K562 (cell line): ENCODE measurements around the gene RSPH3. TPM values are rescaled to one million over a fixed set of nuclear protein-coding genes. Genes with fewer than 3 reads are reported as not detected.

Experiments
- ATAC-seq: fragments of 200-7000 bp; cut with Tn5 transposase; 3 replicates; pipeline ENCODE4 v1.9.1; 2020; ENCODE audit warnings: moderate library complexity
- BruUV-seq: library from RNA; stranded (reverse); fragments of 400-500 nt; replicated peaks from 2 replicates; lab custom pipeline; 2021; lab: Mats Ljungman, UMichigan
- CTCF ChIA-PET: fragments of 300-600 bp; formaldehyde crosslinking; extraction: SDS; loops from one replicate; lab custom pipeline; 2021; ENCODE audit warnings: low intra/inter-chr PET ratio; lab: Yijun Ruan, JAX
- POLR2A ChIA-PET: fragments of 300-600, 350-650 bp; sonication (Branson Sonifier 250); formaldehyde crosslinking; extraction: SDS; loops from one replicate; lab custom pipeline; 2021; ENCODE audit warnings: antibody characterized with exemption, inconsistent platforms; lab: Yijun Ruan, JAX
- DNase-seq, 4 experiments: peaks; one replicate each; pipeline versions ENCODE4 v3.0.0 to v3.0.0-alpha.2; 2011 to 2018; ENCODE audit warnings: low spot score in 3 of 4, mixed read lengths in 3 of 4; ENCODE audit errors: extremely low read depth in 1 of 4
- FAIRE-seq: peaks from 2 replicates; lab custom pipeline; 2011; peaks lifted over from hg19 to GRCh38; lab: Jason Lieb, UNC
- H2AFZ ChIP-seq: 2 replicates; pipeline ENCODE4 v1.6.0; 2011; ENCODE audit warnings: low read depth, low read length, control low read depth, inconsistent platforms
- H3K27ac ChIP-seq: fragments of 200-600 bp; 3 replicates; pipeline ENCODE4 v1.8.0; 2011; ENCODE audit warnings: low read depth, mild to moderate bottlenecking, control low read depth, inconsistent platforms, low read length, moderate library complexity, mixed read lengths; ENCODE audit errors: extremely low read depth
- H3K27me3 ChIP-seq, 2 experiments: fragments of 300-600 bp in 1 of 2; 2 replicates in 1 of 2; 3 replicates in 1 of 2; pipeline versions ENCODE4 v1.6.0 to v1.8.0; 2011; ENCODE audit warnings: inconsistent platforms in 2 of 2, low read length in 2 of 2, mild to moderate bottlenecking in 1 of 2, mixed read lengths in 1 of 2, moderate library complexity in 1 of 2; ENCODE audit not compliant: control insufficient read depth in 2 of 2, insufficient read depth in 2 of 2
- H3K36me3 ChIP-seq: fragments of 300-600 bp; 3 replicates; pipeline ENCODE4 v1.8.0; 2011; ENCODE audit warnings: mild to moderate bottlenecking, low read length, inconsistent platforms; ENCODE audit not compliant: control insufficient read depth, insufficient read depth
- H3K4me1 ChIP-seq, 2 experiments: fragments of 200-600 bp in 1 of 2; replicated peaks in 1 of 2; 2 replicates in 1 of 2; 3 replicates in 1 of 2; pipeline versions ENCODE4 v1.5.1 to v1.8.0; 2011; ENCODE audit warnings: inconsistent platforms in 2 of 2, low read length in 2 of 2, mild to moderate bottlenecking in 1 of 2, mixed read lengths in 1 of 2, moderate library complexity in 1 of 2; ENCODE audit not compliant: control insufficient read depth in 2 of 2, insufficient read depth in 2 of 2
- H3K4me2 ChIP-seq: 2 replicates; pipeline ENCODE4 v1.6.1; 2011; ENCODE audit warnings: low read length, control low read depth, inconsistent platforms, mixed read lengths; ENCODE audit not compliant: insufficient read depth
- H3K4me3 ChIP-seq: fragments of 200-600 bp; sonication (generic), shearing (Covaris generic); 2 replicates; pipeline ENCODE4 v1.5.1; 2016; ENCODE audit warnings: control low read depth, inconsistent platforms
- H3K79me2 ChIP-seq: fragments of 200-600 bp; 3 replicates; pipeline ENCODE4 v1.8.0; 2011; ENCODE audit warnings: low read length, inconsistent platforms; ENCODE audit not compliant: control insufficient read depth, insufficient read depth
- H3K9ac ChIP-seq, 2 experiments: 2 replicates each; pipeline versions ENCODE4 v1.6.0 to v1.6.1; 2011; ENCODE audit warnings: low read depth in 2 of 2, low read length in 2 of 2, control low read depth in 1 of 2, inconsistent platforms in 1 of 2, mild to moderate bottlenecking in 1 of 2, mixed read lengths in 1 of 2; ENCODE audit not compliant: insufficient read depth in 1 of 2
- H3K9me1 ChIP-seq: one replicate; pipeline ENCODE4 v1.6.0; 2011; ENCODE audit warnings: inconsistent platforms, mild to moderate bottlenecking, low read length, moderate library complexity; ENCODE audit not compliant: control insufficient read depth, insufficient read depth
- H3K9me3 ChIP-seq: replicated peaks from 2 replicates; pipeline ENCODE4 v1.5.1; 2011; ENCODE audit warnings: low read depth, low read length, inconsistent platforms; ENCODE audit not compliant: control insufficient read depth, insufficient read depth
- H4K20me1 ChIP-seq: replicated peaks from 2 replicates; pipeline ENCODE4 v1.6.1; 2011; ENCODE audit warnings: low read length, inconsistent platforms, mixed read lengths; ENCODE audit not compliant: control insufficient read depth, insufficient read depth
- BRD4 ChIP-seq: fragments of 200-600 bp; sonication (generic); IDR thresholded peaks from 2 replicates; pipeline ENCODE4 v1.6.1; 2017; ENCODE audit warnings: inconsistent platforms
- HMG20A ChIP-seq: fragments of 450-650 bp; formaldehyde crosslinking; conservative IDR thresholded peaks from 2 replicates; pipeline ENCODE4 v1.4.0; 2020; ENCODE audit warnings: mild to moderate bottlenecking, mixed read lengths
- HOXB6 ChIP-seq: fragments of 250-450 bp; sonication (Bioruptor Pico); IDR thresholded peaks from 2 replicates; pipeline ENCODE4 v1.5.1; 2022; ENCODE audit warnings: mild to moderate bottlenecking, borderline replicate concordance
- NCOA6 ChIP-seq: fragments of 450-650 bp; IDR thresholded peaks from 2 replicates; pipeline ENCODE4 v1.6.1; 2017; ENCODE audit warnings: mild to moderate bottlenecking
- NFYB ChIP-seq: IDR thresholded peaks from 2 replicates; pipeline ENCODE4 v1.6.1; 2011; ENCODE audit warnings: mild to moderate bottlenecking, moderate library complexity; ENCODE audit not compliant: insufficient read length; ENCODE audit errors: extremely low read depth
- PCBP2 ChIP-seq: fragments of 200-400 bp; formaldehyde crosslinking; IDR thresholded peaks from 2 replicates; pipeline ENCODE4 v1.6.1; 2018; ENCODE audit warnings: low read length, low read depth, mild to moderate bottlenecking, moderate library complexity; ENCODE audit not compliant: poor library complexity, severe bottlenecking
- RBM34 ChIP-seq: fragments of 200-400 bp; formaldehyde crosslinking; IDR thresholded peaks from 2 replicates; pipeline ENCODE4 v1.6.1; 2018; ENCODE audit warnings: low read length, borderline replicate concordance; ENCODE audit not compliant: insufficient read depth
- ZBTB17 ChIP-seq: fragments of 450-650 bp; formaldehyde crosslinking; IDR thresholded peaks from 2 replicates; pipeline ENCODE4 v1.4.0; 2020; ENCODE audit warnings: mild to moderate bottlenecking
- ZNF41 ChIP-seq: fragments of 250-450 bp; sonication (Bioruptor Pico); conservative IDR thresholded peaks from 2 replicates; pipeline ENCODE4 v1.4.0; 2020; ENCODE audit warnings: mild to moderate bottlenecking
- ZNF785 ChIP-seq: fragments of 250-450 bp; sonication (Bioruptor Pico); IDR thresholded peaks from 2 replicates; pipeline ENCODE4 v1.4.0; 2020; ENCODE audit warnings: mild to moderate bottlenecking
- in situ Hi-C: fragments of 300-500 bp; cut with MboI; formaldehyde crosslinking; loops from 4 replicates; pipeline ENCODE4 v1.15.0; 2018; ENCODE audit warnings: inconsistent platforms, mixed read lengths
- intact Hi-C: fragments of 100-400 bp; cut with micrococcal nuclease; formaldehyde crosslinking; loops from 2 replicates; pipeline ENCODE4 v1.14.2; 2022
- polyA plus RNA-seq, 8 experiments: library from polyadenylated mRNA; depleted of rRNA in 4 of 8; stranded (reverse) in 5 of 8; unstranded in 3 of 8; fragments of >200 nt; fragmentation: Nextera tagmentation in 2 of 8; fragmentation: Illumina TruSeq in 1 of 8; extraction: Ambion mirVana in 2 of 8; extraction: Trizol in 1 of 8; gene quantifications; 2 replicates each; pipeline versions ENCODE4 v1.2.1 to v1.2.3, GENCODE V29; 2011 to 2014; ENCODE audit warnings: inconsistent platforms in 1 of 8, missing spikeins in 1 of 8
- total RNA-seq, 7 experiments: library from RNA; depleted of rRNA in 6 of 7; stranded (reverse); fragments of >200 nt in 6 of 7; fragmentation: Illumina TruSeq in 2 of 7; extraction: Trizol in 2 of 7; gene quantifications; 2 replicates each; pipeline versions ENCODE4 v1.2.1 to v1.2.3, GENCODE V29; 2011 to 2021; ENCODE audit warnings: low replicate concordance in 1 of 7
- TF ChIP-seq, protein P1 (sequence below): fragments of 150-350 bp; conservative IDR thresholded peaks from 2 replicates; pipeline ENCODE4 v1.6.1; 2014; ENCODE audit warnings: low read length
- TF ChIP-seq, protein P2 (sequence below): fragments of 250-450 bp; sonication (Bioruptor Pico); IDR thresholded peaks from 2 replicates; pipeline ENCODE4 v1.4.0; 2020

Gene RSPH3
- total and polyA plus RNA-seq, 9 of the 15 experiments (the other 6 are each of a cell fraction or from before 2014, with no cell fraction given): 0.52 to 2.9 (median 1.5) TPM

DNA sequence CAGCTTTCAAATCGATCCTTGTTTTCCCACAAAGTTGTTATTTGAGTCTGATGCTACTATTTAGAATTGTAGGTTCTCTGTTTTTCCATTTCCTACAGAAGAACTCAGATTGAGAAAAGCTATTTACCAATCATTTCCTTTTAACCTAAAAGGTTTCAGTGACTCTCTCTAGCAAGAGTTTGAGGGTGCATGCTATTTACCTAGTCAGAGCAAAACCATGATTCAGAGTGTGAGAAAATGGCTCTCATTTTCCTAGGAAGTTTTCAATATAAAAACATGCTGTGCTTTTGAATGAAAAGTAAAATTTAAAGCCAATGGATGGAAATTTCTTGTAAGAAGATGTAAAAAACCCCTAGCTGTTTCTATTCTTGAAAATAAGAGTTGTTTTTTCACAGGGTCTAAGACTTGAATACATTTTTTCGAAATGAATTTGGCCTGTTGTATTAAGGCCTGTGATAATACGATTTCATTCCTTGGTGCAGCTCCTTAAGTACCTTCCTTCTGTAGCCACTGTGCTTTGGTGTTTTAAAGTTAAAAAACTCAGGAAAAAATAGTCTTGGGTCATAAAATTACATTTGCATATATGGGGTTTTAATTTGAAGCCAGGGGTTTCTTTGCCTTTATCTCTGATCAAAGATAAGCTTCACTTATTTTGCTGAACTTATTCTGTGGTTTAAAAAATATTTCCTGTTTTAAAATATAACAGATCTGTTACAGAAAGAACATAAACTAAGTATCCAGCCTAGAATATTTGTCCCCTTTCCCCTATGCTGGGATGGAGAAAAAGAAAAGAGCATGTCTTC, 18.0 kb upstream of the RSPH3 start (continued):
- TF ChIP-seq, protein P1, sequence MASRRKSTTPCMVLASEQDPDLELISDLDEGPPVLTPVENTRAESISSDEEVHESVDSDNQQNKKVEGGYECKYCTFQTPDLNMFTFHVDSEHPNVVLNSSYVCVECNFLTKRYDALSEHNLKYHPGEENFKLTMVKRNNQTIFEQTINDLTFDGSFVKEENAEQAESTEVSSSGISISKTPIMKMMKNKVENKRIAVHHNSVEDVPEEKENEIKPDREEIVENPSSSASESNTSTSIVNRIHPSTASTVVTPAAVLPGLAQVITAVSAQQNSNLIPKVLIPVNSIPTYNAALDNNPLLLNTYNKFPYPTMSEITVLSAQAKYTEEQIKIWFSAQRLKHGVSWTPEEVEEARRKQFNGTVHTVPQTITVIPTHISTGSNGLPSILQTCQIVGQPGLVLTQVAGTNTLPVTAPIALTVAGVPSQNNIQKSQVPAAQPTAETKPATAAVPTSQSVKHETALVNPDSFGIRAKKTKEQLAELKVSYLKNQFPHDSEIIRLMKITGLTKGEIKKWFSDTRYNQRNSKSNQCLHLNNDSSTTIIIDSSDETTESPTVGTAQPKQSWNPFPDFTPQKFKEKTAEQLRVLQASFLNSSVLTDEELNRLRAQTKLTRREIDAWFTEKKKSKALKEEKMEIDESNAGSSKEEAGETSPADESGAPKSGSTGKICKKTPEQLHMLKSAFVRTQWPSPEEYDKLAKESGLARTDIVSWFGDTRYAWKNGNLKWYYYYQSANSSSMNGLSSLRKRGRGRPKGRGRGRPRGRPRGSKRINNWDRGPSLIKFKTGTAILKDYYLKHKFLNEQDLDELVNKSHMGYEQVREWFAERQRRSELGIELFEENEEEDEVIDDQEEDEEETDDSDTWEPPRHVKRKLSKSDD: no peak
- no peak for TF ChIP-seq HOXB6

DNA sequence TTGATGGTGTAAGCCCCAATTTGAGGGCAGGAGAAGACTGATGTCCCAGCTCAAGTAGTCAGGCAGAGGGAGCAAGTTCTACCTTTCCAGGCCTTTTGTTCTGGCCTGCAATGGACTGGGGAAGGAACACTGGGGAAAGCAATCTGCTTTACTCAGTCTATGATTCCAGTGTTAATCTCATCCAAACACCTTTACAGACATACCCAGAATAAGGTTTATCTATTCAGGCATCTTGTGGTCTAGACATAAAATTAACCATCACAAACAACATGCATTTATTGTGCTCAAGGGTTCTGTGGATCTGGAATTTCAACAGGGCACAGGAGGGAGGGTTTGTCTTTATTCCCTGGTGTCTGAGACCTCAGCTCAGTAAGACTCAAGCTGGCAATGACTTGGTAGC, 14.4 kb upstream of the RSPH3 start:
- FAIRE-seq (no peak), ATAC-seq (no peak; the same call in 2 of the 3 replicates), DNase-seq (no peak)
- in situ Hi-C loops (no loop called here), intact Hi-C loops (no loop called here)
- Histone ChIP-seq H3K9me3 (no peaks in the 10 kb centered on the region; the same call in 1 of the 2 replicates), H3K4me3 (no peak overlapping the region), H3K4me2 (no peak overlapping the region), H3K27ac (no peak overlapping the region), H3K79me2 (no peaks in the 10 kb centered on the region), H4K20me1 (no peaks in the 10 kb centered on the region), H3K27me3 (peaks cover 12 to 21% of the 10 kb centered on the region in 2 experiments; a peak in 4 of 5 replicates), H3K9me1 (no peaks in the 10 kb centered on the region), H3K4me1 (no peaks in the 10 kb centered on the region; a peak in 1 of 5 replicates), H2AFZ (no peak overlapping the region), H3K9ac (no peak overlapping the region), H3K36me3 (no peaks in the 10 kb centered on the region)
- POLR2A ChIA-PET: interaction anchor here (1.1 to 1.2 kb wide), 2 partner anchors 8 to 323 kb away, joined by 4 to 5 read pairs; no protein-coding TSS in a partner anchor
- no TSS peak for BruUV-seq
- CTCF ChIA-PET: no interaction called here
- TF ChIP-seq RBM34: no peak
- TF ChIP-seq HMG20A (CRISPR knock-in tag): no peak
- TF ChIP-seq BRD4: no peak
- TF ChIP-seq ZNF41 (CRISPR knock-in tag): no peak
- no peak for TF ChIP-seq ZNF785 (CRISPR knock-in tag)
- no peak for TF ChIP-seq NCOA6
- TF ChIP-seq PCBP2: no peak
- TF ChIP-seq ZBTB17 (CRISPR knock-in tag): no peak
- TF ChIP-seq, protein P2, sequence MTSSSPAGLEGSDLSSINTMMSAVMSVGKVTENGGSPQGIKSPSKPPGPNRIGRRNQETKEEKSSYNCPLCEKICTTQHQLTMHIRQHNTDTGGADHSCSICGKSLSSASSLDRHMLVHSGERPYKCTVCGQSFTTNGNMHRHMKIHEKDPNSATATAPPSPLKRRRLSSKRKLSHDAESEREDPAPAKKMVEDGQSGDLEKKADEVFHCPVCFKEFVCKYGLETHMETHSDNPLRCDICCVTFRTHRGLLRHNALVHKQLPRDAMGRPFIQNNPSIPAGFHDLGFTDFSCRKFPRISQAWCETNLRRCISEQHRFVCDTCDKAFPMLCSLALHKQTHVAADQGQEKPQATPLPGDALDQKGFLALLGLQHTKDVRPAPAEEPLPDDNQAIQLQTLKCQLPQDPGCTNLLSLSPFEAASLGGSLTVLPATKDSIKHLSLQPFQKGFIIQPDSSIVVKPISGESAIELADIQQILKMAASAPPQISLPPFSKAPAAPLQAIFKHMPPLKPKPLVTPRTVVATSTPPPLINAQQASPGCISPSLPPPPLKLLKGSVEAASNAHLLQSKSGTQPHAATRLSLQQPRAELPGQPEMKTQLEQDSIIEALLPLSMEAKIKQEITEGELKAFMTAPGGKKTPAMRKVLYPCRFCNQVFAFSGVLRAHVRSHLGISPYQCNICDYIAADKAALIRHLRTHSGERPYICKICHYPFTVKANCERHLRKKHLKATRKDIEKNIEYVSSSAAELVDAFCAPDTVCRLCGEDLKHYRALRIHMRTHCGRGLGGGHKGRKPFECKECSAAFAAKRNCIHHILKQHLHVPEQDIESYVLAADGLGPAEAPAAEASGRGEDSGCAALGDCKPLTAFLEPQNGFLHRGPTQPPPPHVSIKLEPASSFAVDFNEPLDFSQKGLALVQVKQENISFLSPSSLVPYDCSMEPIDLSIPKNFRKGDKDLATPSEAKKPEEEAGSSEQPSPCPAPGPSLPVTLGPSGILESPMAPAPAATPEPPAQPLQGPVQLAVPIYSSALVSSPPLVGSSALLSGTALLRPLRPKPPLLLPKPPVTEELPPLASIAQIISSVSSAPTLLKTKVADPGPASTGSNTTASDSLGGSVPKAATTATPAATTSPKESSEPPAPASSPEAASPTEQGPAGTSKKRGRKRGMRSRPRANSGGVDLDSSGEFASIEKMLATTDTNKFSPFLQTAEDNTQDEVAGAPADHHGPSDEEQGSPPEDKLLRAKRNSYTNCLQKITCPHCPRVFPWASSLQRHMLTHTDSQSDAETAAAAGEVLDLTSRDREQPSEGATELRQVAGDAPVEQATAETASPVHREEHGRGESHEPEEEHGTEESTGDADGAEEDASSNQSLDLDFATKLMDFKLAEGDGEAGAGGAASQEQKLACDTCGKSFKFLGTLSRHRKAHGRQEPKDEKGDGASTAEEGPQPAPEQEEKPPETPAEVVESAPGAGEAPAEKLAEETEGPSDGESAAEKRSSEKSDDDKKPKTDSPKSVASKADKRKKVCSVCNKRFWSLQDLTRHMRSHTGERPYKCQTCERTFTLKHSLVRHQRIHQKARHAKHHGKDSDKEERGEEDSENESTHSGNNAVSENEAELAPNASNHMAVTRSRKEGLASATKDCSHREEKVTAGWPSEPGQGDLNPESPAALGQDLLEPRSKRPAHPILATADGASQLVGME: no peak
- no peak for TF ChIP-seq NFYB
